GM21825 (cell line): ENCODE results near the gene PIGC.

ENCODE experiments used
- ATAC-seq: cut with Tn5 transposase; IDR thresholded peaks from one replicate; pipeline ENCODE4 v1.9.1; 2021; ENCODE audit warnings: mild to moderate bottlenecking, moderate library complexity; ENCODE audit not compliant: unreplicated experiment

Gene PIGC

GRCh38 chr1:172443666-172444453 is at the start of gene PIGC:
Gene PIGC, minus strand, starts transcription at chr1:172444069. Its CDS starts 1,447 bp downstream, at chr1:172442622.
- ATAC-seq, result peak; percentile 99

DNA sequence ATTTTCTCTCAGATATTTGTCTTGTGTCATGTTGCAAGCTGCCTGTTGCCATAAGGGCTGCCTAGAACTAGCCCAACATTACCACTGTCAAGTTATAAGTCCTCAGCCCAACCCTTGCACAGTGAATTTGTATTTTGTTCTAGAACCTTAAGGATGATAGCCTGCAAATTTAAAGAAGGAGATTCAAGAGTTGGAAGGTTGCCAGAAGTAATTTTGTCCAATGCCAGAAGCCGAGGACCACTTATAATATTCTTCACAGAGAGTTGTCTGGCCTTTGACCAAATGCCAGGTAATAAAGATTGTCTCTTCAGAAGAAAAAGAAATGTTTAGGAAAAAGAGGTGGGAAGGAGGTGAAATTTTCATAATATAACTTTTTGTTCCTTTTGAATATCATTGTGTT is 48.6 kb upstream of the PIGC start:
- no peak for ATAC-seq

GRCh38 chr1:172489847-172490246 is 46.0 kb upstream of the PIGC start:
- no peak for ATAC-seq

DNA sequence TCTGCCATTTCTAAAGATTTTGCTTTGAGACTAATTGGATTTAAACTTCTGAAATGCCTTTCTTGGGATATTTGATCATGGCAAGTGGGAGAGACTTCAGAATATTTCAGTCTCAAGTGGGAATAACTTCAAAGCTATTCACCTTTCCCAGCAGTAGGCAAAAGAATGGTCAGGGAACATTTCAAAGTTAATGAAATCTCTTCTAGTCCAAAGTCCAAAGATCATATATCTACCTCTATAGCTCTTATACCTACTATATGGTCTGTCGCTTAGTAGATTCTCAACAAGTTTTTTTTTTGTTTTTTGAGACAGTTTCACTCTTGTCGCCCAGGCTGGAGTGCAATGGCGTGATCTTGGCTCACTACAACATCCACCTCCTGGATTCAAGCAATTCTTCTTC is 44.5 kb upstream of the PIGC start:
- ATAC-seq, result no peak

DNA sequence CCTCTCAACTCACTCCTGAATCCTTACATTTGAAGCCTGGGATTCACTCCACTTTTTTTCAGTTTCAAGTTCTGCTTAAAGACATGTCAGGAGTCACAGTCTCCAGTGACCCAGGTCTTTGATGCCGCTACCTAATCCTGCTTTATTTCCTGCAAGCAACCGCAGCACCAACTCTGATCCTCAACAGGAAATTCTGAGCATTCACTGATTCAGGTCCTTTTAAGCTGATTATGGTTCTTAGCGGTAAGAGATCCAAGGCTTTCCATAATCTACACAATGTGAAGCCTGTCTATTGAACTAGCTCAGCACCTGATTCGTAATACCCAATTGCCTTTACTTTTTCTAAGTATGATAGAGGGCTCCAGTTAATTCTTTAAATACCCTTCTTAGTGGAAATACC is 43.7 kb upstream of the PIGC start:
- ATAC-seq, result no peak

- no peak for ATAC-seq
Observed at GRCh38 chr1:172486805-172487454, 43.1 kb upstream of the PIGC start.

DNA sequence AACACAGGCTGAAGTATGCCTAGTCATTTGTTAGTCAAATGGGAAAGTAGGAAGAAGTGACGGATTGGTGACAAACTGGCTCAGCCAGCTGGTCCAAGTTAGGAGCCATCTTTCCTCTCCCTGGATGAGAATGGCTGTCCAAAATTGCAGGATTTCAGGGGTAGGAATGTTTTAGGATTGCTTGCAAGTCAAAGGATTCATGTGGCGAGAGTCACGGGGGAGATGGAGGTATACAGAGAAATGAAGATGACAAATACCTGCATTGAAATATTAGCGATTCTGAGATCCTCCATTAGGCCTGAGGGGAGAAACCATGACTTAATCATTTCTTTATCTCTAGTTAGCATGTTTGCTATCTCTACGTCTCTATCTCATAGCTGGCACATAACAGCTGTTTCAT is 41.8 kb upstream of the PIGC start:
- no peak for ATAC-seq

- ATAC-seq, result no peak
Observed at GRCh38 chr1:172484252-172484651, 40.4 kb upstream of the PIGC start.

DNA sequence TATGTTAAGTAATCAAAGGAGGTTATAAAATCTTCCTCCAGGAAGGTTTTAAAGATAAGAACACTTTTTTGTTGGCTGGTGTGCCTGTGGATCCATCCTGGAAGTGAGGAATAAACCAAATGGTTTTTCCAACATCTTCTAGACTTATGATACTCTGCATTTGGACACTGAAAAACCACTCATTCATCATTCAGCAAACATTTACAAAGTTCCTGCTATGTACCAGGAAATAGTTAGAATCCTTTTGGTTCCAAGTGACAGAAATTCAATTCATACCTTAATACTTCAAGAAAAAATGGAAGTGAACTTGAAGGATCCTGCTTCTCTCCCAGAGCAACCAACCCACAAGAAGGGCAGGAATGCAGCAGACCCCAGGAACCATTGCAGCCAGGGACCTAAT is 39.6 kb upstream of the PIGC start:
- ATAC-seq, result no peak

GRCh38 chr1:172482044-172482443 is 38.2 kb upstream of the PIGC start:
- ATAC-seq, result no peak

- no peak for ATAC-seq
Observed at GRCh38 chr1:172480431-172480830, 36.6 kb upstream of the PIGC start.

GRCh38 chr1:172478485-172478884 is 34.6 kb upstream of the PIGC start:
- no peak for ATAC-seq

GRCh38 chr1:172477741-172478140 is 33.9 kb upstream of the PIGC start:
- ATAC-seq, result no peak

GRCh38 chr1:172477216-172477615 is 33.3 kb upstream of the PIGC start:
- ATAC-seq, result no peak

GRCh38 chr1:172476218-172476811 is 32.4 kb upstream of the PIGC start:
- no peak for ATAC-seq

GRCh38 chr1:172473842-172474241 is 30.0 kb upstream of the PIGC start:
- no peak for ATAC-seq

DNA sequence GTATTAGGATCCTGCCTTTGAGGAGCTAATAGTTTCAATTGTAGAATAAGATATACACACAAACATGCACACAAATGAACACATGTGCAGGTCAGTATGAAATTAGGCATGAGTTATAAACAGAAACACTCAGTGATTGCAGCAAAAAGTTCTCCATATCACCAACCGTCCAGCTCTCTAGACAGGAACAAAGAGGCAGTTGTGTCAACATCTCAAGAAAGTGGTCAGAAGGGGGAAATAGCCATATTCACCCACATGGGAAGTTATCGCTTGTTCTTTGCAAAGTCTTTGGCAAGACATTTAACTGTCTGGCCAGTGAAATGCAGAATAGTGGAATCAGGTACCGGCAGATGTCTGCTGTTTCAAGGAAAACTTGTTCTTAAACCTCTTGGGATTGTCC is 29.4 kb upstream of the PIGC start:
- no peak for ATAC-seq

DNA sequence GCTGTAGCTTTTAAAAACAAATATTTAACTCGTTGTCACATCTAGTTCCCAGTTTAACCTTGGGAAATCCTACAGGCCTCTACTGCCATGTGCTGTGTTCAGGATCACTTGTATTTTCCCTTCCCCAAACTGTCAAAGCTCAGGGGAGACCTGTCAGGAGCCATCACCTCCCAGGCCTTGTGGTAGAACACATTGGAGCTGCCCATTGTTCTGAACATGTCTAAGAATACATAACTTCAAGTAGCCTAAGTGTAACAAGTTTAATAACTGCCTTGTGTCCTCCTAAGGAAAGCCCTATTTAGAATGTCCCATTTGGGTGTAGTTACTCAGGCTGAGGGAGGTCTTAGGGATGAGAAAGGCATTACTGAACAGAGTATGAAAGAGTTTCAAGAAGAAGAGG is 28.6 kb upstream of the PIGC start:
- ATAC-seq, result no peak

DNA sequence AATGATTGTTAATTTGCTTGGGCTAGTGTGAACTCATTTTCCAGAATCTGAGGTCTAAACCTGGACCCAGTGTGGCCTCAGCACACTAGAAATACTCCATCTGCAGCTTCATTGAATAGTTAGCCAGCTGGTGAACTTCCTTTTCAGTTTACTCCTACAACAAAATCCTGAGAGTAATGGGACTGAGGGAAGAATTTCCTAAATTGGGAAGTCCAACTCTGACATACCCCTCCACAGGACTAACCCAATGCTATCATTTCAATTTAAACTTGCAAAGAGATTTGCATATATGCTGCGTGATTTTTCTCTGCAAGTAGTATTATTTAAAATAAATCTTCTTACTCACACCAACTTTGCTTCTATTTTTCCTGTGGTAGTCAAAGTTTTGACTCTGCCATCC is 27.8 kb upstream of the PIGC start:
- ATAC-seq, result no peak

DNA sequence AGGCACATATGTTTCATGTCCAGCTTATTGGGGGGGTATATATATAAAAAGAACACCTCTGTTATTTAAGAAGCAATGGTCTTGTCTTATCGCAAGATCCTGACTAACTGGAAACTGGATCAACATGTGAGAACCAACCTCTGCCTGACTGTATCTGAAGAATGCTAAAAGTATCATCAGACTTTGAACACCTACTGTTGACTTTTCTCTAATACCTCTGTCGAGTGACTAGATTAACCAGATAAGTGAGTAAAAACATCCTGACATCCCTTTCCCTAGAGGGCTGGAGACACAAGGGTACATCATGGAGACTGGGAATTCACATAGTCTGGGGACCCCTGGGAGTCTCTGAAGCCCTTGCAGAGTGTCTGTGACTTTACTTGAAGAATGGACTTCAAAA is 26.3 kb upstream of the PIGC start:
- ATAC-seq, result no peak

DNA sequence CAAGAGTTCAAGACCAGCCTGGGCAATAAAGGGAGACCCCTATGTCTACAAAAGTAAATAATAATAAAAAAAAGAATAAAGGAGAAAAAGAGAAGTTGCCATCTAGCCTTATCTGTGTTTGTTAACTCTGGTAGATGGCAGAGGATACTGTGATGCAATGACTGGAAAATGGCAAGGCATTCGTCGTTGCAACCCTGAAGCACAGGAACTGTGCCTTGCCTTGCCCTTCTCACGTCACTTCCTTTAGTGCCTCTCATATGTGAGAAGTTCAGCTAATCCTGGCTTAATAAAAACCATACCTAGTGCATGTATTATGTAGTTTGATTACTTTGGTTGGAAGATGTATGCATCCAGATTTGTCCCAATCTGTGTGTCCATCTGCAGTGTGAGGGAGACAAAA is 25.8 kb upstream of the PIGC start:
- ATAC-seq, result no peak

DNA sequence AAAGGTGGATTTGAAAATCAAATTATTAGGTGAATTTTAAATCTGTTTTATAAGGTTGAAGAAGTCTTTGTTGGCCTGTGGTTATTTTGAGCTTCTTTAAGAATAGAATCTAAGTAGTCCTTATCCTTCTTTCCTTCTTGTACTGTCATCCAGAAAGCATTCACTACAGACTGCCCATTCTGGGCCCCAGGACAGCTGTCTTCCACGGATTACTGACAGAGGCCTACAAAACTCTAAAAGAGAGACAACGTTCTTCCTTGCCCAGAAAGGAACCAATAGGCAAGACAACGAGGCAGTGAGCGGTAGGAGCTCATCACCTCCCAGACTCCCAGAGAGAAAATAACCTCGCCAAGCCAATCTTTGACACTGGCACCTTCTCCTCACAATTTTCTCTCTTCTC is 24.4 kb upstream of the PIGC start:
- ATAC-seq, result no peak
